NT2/D1 (cell line): ENCODE measurements around the gene VPS45.

Experiments used
- YY1 ChIP-seq: IDR thresholded peaks from 2 replicates; pipeline ENCODE4 v1.6.1; 2011; ENCODE audit not compliant: insufficient read length, insufficient read depth
- ZNF274 ChIP-seq: IDR thresholded peaks from 2 replicates; pipeline ENCODE4 v1.6.1; 2011; ENCODE audit warnings: mild to moderate bottlenecking, low read depth, low read length

- TF ChIP-seq ZNF274 (no peak), YY1 (no peak)
These were observed 46.9 kb upstream of the VPS45 start for GRCh38 chr1:150020711-150021110.
